Right lobe of liver (tissue), 6 donors: ENCODE results near the gene CEPT1. TPM values are rescaled to one million over a fixed set of nuclear protein-coding genes. Genes with fewer than 3 reads are reported as not detected.

Experiments used
- ATAC-seq, 4 donors: fragments of 200-7000 bp; cut with Tn5 transposase; one replicate each; pipeline ENCODE4 v1.9.1; 2020; ENCODE audit warnings: mild to moderate bottlenecking in 4 of 4, moderate library complexity in 4 of 4
- DNase-seq, 3 donors: peaks; one replicate each; pipeline ENCODE4 v3.0.0-alpha.2; 2020
- H3K27ac ChIP-seq, 3 donors: fragments of 200-600 bp; one replicate each; pipeline ENCODE4 v1.8.0; 2022
- H3K27me3 ChIP-seq, 2 donors: fragments of 200-600 bp; one replicate each; pipeline ENCODE4 v1.8.0; 2022
- H3K36me3 ChIP-seq, 4 donors: fragments of 200-600 bp; sonication (generic) in 1 of 4; one replicate each; pipeline versions ENCODE4 v1.5.1 to v1.8.0; 2017 to 2022; ENCODE audit warnings: control low read depth in 1 of 4
- H3K4me1 ChIP-seq, 4 donors: fragments of 200-600 bp; sonication (generic) in 1 of 4; one replicate each; pipeline versions ENCODE4 v1.5.1 to v1.8.0; 2017 to 2022; ENCODE audit warnings: control low read depth in 1 of 4
- H3K4me3 ChIP-seq, 3 donors: fragments of 200-600 bp; one replicate each; pipeline ENCODE4 v1.8.0; 2022
- H3K9me3 ChIP-seq, 4 donors: fragments of 200-600 bp; sonication (generic) in 1 of 4; one replicate each; pipeline versions ENCODE4 v1.5.1 to v1.8.0; 2017 to 2022; ENCODE audit warnings: control low read depth in 1 of 4
- CTCF ChIP-seq, 4 donors: fragments of 200-600 bp in 3 of 4; fragments of 450-650 bp in 1 of 4; IDR thresholded peaks; one replicate each; pipeline versions ENCODE4 v1.5.1 to v1.8.0; 2016 to 2022; ENCODE audit warnings: antibody characterized with exemption in 4 of 4, mild to moderate bottlenecking in 2 of 4
- POLR2A ChIP-seq: fragments of 450-650 bp; IDR thresholded peaks from one replicate; pipeline ENCODE4 v1.6.1; 2017; ENCODE audit warnings: antibody characterized with exemption, mild to moderate bottlenecking
- WGBS: methylation state at CpG from one replicate; pipeline ENCODE4 v1.1.6; 2018; ENCODE audit warnings: low coverage, low lambda C conversion rate; ENCODE audit not compliant: insufficient coverage; ENCODE audit errors: missing lambda C conversion rate; 5-methylcytosine and 5-hydroxymethylcytosine counted together
- intact Hi-C, 2 donors: fragments of 100-400 bp; cut with DNase I; formaldehyde crosslinking; loops; one replicate each; pipeline versions ENCODE4 v1.11.2 to v1.14.1; 2022
- total RNA-seq, 6 experiments: library from RNA; depleted of rRNA in 2 of 6; stranded (reverse); fragments of >200 nt in 2 of 6; fragmentation: NEBNext Ultra II Directional in 3 of 6; extraction: Animal tissue kit (Norgen Biotek cat#: 25700) in 3 of 6; gene quantifications; one replicate each; pipeline versions ENCODE4 v1.1.0 to v1.2.4, GENCODE V29; 2016 to 2023
- donor health status: DM: no; HTN: yes; CAD: no.
- donor health status: DM: no; HTN: no; CAD: no.
- donor health status: DM: no; HTN: no; CAD: no.
- donor health status: DM: no; HTN: yes; CAD: no.
- donor health status: DM: no; HTN: yes; CAD: no.

CEPT1 gene
- total RNA-seq, 6 experiments from 2014 or later: 21.9 to 35.0 (median 27.8) TPM

GRCh38 chr1:111182052-111182451 is 42.0 kb downstream of the CEPT1 start:
- 95% methylated on average over 2 of the region's 2 CpGs for WGBS
- no peak overlapping the region for H3K27ac ChIP-seq
- H3K4me3 ChIP-seq: no peak overlapping the region
- no peaks in the 10 kb centered on the region for H3K27me3 ChIP-seq
- intact Hi-C loops: no loop called here
- DNase-seq: no peak
- H3K9me3 ChIP-seq: no peaks in the 10 kb centered on the region
- peaks cover 0 to 1% (median 0%) of the 10 kb centered on the region in 4 donors for H3K4me1 ChIP-seq
- no peak for TF ChIP-seq CTCF (IDR thresholded peaks at IDR 0.05)
- TF ChIP-seq POLR2A: no peak
- H3K36me3 ChIP-seq: peaks cover 0 to 41% (median 7%) of the 10 kb centered on the region in 4 donors
- ATAC-seq: no peak

DNA sequence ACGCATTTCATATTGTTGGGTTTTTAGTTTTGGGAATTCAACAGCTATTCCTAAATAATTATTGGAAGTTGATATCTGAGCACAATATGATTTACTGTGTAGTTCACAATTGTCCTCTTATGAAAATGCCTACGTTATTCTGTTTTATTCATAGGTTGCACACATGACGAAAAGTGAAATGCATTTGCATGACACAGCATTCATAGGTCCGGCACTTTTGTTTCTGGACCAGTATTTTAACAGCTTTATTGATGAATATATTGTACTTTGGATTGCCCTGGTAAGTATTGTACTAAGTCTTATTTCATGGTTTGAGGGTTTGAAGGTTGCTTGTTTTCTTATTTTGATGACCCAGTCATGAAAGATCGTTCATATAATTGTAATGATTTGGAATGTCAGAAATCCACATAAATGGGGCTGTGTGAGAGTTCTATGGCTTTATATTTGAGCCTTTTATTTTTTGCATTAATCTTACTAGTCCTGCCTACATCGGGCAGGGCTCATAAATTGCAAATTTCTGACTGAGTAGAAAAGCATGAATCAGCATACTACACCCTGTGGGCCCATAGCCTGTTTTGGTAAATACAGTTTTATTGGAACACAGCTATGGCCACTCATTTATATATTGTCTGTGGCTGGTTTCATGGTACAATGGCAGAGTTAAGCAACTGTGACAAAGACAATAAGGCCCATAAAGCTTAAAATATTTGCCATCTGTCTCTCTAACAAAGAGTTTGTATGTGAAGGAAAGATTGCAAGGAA is 43.5 kb downstream of the CEPT1 start:
- WGBS: 87% methylated on average over 6 of the region's 6 CpGs
- DNase-seq: no peak
- TF ChIP-seq CTCF (IDR thresholded peaks at IDR 0.05): no peak
- TF ChIP-seq POLR2A: no peak
- peaks cover 0 to 6% (median 0%) of the 10 kb centered on the region in 4 donors for H3K4me1 ChIP-seq
- no peak overlapping the region for H3K4me3 ChIP-seq
- no peak for ATAC-seq
- intact Hi-C loops: no loop called here
- H3K27ac ChIP-seq: no peak overlapping the region
- peaks cover 0 to 51% (median 9%) of the 10 kb centered on the region in 4 donors for H3K36me3 ChIP-seq
- no peaks in the 10 kb centered on the region for H3K9me3 ChIP-seq
- no peaks in the 10 kb centered on the region for H3K27me3 ChIP-seq

DNA sequence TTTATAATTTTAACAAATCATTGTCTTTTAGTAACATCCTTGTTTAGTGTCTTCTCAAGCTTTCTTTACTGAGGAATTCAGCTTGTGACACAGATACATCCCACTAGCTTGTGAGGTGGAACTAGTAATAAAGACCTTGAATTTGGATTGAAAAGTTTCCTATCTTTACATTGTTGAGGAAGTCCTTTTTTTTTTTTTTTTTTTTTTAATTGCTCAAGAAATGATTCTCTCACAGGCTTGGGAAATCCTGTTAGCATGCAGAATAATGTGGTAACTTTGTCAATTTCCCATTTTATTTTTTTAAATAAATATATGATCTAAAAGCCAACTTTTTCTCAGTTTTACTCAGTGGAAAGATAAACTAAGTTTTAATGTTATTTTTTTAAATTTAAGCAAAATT is 44.6 kb downstream of the CEPT1 start:
- Histone ChIP-seq H3K27me3 (no peaks in the 10 kb centered on the region), H3K27ac (no peak overlapping the region), H3K4me1 (peaks cover 0 to 13% (median 0%) of the 10 kb centered on the region in 4 donors), H3K4me3 (no peak overlapping the region), H3K9me3 (no peaks in the 10 kb centered on the region), H3K36me3 (peaks cover 0 to 54% (median 10%) of the 10 kb centered on the region in 4 donors)
- DNase-seq (no peak), ATAC-seq (no peak)
- intact Hi-C loops: no loop called here
- no peak for TF ChIP-seq CTCF (IDR thresholded peaks at IDR 0.05)
- TF ChIP-seq POLR2A: no peak

DNA sequence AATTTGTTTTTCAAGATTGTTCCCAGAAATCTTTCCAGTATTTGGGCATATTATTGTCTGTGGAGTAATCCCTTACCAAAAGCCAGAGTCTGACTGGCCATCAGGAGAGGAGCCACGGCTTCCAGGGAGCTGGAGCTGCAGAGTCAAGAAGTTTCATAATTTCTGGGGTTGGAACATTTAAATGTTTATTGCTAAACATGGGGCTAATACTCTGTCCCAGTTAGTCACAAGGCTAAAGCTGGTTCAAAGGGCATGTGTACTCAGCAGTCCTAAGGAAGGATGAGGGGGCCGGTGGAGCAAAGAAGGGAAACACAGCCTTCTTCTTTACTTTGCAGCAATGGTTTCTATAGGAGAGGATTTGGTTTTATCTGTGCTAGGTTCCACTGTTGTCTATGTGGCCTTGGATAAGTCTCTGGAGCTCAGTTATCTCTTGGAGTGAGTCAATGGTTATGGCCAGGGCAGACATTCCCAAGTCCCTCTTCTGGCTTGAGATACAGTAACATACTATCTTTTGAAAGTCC is 51.0 kb downstream of the CEPT1 start:
- DNase-seq (peak in 2 of 3 donors; percentile 66 to 67), ATAC-seq (peak; percentile 57 to 79 (median 68))
- H3K4me3 ChIP-seq: no peak overlapping the region
- 22% methylated on average over 2 of the region's 2 CpGs for WGBS
- no peaks in the 10 kb centered on the region for H3K27me3 ChIP-seq
- intact Hi-C loops: no loop called here
- TF ChIP-seq POLR2A: no peak
- no peak for TF ChIP-seq CTCF (IDR thresholded peaks at IDR 0.05)
- H3K27ac ChIP-seq: peak overlapping the region in 2 of 3 donors; percentile 39 to 41
- no peaks in the 10 kb centered on the region for H3K9me3 ChIP-seq
- peaks cover 0 to 25% (median 6%) of the 10 kb centered on the region in 4 donors for H3K36me3 ChIP-seq
- peaks cover 0 to 77% (median 32%) of the 10 kb centered on the region in 4 donors for H3K4me1 ChIP-seq
